Measurements from ENCODE around the gene GRAMD2A.

GRCh38 chr15:72195101-72195511 lies 2.5 kb downstream of the GRAMD2A start:
- no peak for TF ChIP-seq CTCF (IDR thresholded peaks at IDR 0.05; ENCODE audit: poor library complexity)
- TF ChIP-seq EZH2phosphoT487 (IDR thresholded peaks at IDR 0.05; ENCODE audit: low read depth, severe bottlenecking, unreplicated experiment) = no peak
- TF ChIP-seq EZH2 (IDR thresholded peaks at IDR 0.05; ENCODE audit: borderline replicate concordance) = no peak
